Fibroblast of lung (primary cell): ENCODE measurements around the gene MTHFR.

ENCODE experiments used
- EZH2 ChIP-seq: IDR thresholded peaks from 2 replicates; pipeline ENCODE4 v1.5.1; 2012; ENCODE audit warnings: low read length, control low read depth, mild to moderate bottlenecking; ENCODE audit errors: missing control alignments
- TF ChIP-seq, protein P1 (sequence below), 2 donors: IDR thresholded peaks in 1 of 2; conservative IDR thresholded peaks in 1 of 2; 1 replicate in 1 of 2; 2 replicates in 1 of 2; pipeline ENCODE4 v1.5.1; 2011 to 2012; ENCODE audit warnings: low read length in 2 of 2, control low read depth in 1 of 2, inconsistent platforms in 1 of 2, low read depth in 1 of 2, mild to moderate bottlenecking in 1 of 2

DNA sequence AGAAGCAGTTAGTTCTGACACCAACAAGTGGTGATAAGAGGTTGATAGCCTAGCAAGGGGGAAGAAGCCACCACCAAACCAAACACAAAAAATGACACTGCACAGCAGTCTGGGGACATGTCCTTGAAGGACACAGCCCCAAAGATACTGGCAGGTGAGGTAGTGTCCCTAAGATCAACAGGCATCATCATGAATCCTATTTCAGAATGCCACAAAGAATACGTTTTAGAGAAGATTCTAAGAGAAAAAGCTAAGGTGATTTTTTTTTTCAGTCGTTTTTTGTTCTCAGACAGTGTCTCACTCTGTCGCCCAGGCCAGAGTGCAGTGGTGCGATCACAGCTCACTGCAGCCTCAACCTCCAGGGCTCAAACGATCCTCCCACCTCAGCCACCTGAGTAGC, 19.6 kb downstream of the MTHFR start:
- TF ChIP-seq, protein P1, sequence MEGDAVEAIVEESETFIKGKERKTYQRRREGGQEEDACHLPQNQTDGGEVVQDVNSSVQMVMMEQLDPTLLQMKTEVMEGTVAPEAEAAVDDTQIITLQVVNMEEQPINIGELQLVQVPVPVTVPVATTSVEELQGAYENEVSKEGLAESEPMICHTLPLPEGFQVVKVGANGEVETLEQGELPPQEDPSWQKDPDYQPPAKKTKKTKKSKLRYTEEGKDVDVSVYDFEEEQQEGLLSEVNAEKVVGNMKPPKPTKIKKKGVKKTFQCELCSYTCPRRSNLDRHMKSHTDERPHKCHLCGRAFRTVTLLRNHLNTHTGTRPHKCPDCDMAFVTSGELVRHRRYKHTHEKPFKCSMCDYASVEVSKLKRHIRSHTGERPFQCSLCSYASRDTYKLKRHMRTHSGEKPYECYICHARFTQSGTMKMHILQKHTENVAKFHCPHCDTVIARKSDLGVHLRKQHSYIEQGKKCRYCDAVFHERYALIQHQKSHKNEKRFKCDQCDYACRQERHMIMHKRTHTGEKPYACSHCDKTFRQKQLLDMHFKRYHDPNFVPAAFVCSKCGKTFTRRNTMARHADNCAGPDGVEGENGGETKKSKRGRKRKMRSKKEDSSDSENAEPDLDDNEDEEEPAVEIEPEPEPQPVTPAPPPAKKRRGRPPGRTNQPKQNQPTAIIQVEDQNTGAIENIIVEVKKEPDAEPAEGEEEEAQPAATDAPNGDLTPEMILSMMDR (conservative IDR thresholded peaks at IDR 0.05 in 1 of 2, IDR thresholded peaks at IDR 0.05 in 1 of 2; ENCODE audit: low read depth in 1 of 2, low read length in 2 of 2), result no peak
- TF ChIP-seq EZH2, result no peak
